Ishikawa (cell line): ENCODE data around the gene CDADC1.

Source experiments
- CREB1 ChIP-seq: IDR thresholded peaks from 2 replicates; pipeline ENCODE4 v1.6.1; 2012; ENCODE audit warnings: low read depth
- EGR1 ChIP-seq: IDR thresholded peaks from 2 replicates; pipeline ENCODE4 v1.6.1; 2012
- EP300 ChIP-seq: IDR thresholded peaks from 2 replicates; pipeline ENCODE4 v1.6.1; 2012; ENCODE audit warnings: borderline replicate concordance
- FOXM1 ChIP-seq: IDR thresholded peaks from 2 replicates; pipeline ENCODE4 v1.6.1; 2012; ENCODE audit warnings: low read depth, borderline replicate concordance
- MAX ChIP-seq: IDR thresholded peaks from 2 replicates; pipeline ENCODE4 v1.6.1; 2012
- RAD21 ChIP-seq: IDR thresholded peaks from 2 replicates; pipeline ENCODE4 v1.6.1; 2012; ENCODE audit warnings: low read depth
- REST ChIP-seq: IDR thresholded peaks from 2 replicates; pipeline ENCODE4 v1.6.1; 2012; ENCODE audit warnings: low read depth, mild to moderate bottlenecking
- TAF1 ChIP-seq: IDR thresholded peaks from 2 replicates; pipeline ENCODE4 v1.6.1; 2012; ENCODE audit warnings: low read depth, mild to moderate bottlenecking
- ZBTB7A ChIP-seq: IDR thresholded peaks from 2 replicates; pipeline ENCODE4 v1.6.1; 2012; ENCODE audit warnings: low read depth

- TF ChIP-seq CREB1 (no peak), MAX (no peak), EGR1 (no peak), FOXM1 (no peak), REST (no peak), EP300 (no peak), RAD21 (no peak), TAF1 (no peak), ZBTB7A (no peak)
These were observed 59.6 kb downstream of the CDADC1 start for GRCh38 chr13:49307365-49307764.
